Measurements from ENCODE around the gene A2M. TPM values are rescaled to one million over a fixed set of nuclear protein-coding genes. Genes with fewer than 3 reads are reported as not detected.

The A2M gene
- total and polyA plus RNA-seq, 2 of the 8 experiments (the other 6 are each of a cell fraction or from before 2014, with no cell fraction given) = 0.15 TPM; not detected in 1

GRCh38 chr12:9049520-9050133 is 66.1 kb downstream of the A2M start (continued):
- no peak for TF ChIP-seq CHD7 (IDR thresholded peaks at IDR 0.05; ENCODE audit: insufficient replicate concordance, low read length)
- TF ChIP-seq KDM5A (IDR thresholded peaks at IDR 0.05; ENCODE audit: low read length) = no peak
- TF ChIP-seq NRF1 (IDR thresholded peaks at IDR 0.05; ENCODE audit: low read depth, low read length) = no peak
- no peak for TF ChIP-seq JUN (IDR thresholded peaks at IDR 0.05; ENCODE audit: low read depth, low read length)
- no peak for TF ChIP-seq CHD2 (IDR thresholded peaks at IDR 0.05; ENCODE audit: low read length)
- TF ChIP-seq CTCF (IDR thresholded peaks at IDR 0.05; ENCODE audit: control extremely low read depth in 1 of 3, insufficient read depth in 1 of 3, low read depth in 1 of 3, low read length in 3 of 3) = peak in 2 of 3 experiments; percentile 35; a peak in 2 of 4 replicates
- no peak for TF ChIP-seq EZH2 (IDR thresholded peaks at IDR 0.05; ENCODE audit: low read depth, low read length, severe bottlenecking)
- no peak for TF ChIP-seq TAF1 (IDR thresholded peaks at IDR 0.05; ENCODE audit: low read depth, low read length)
- no peak for TF ChIP-seq SP4 (IDR thresholded peaks at IDR 0.05; ENCODE audit: low read length)

Data from H1 (cell line).